Fibroblast of lung (primary cell): Measurements from ENCODE around the gene LCMT2.

ENCODE experiments used
- EZH2 ChIP-seq: IDR thresholded peaks from 2 replicates; pipeline ENCODE4 v1.5.1; 2012; ENCODE audit warnings: low read length, control low read depth, mild to moderate bottlenecking; ENCODE audit errors: missing control alignments
- TF ChIP-seq, protein P1 (sequence below), 2 donors: IDR thresholded peaks in 1 of 2; conservative IDR thresholded peaks in 1 of 2; 1 replicate in 1 of 2; 2 replicates in 1 of 2; pipeline ENCODE4 v1.5.1; 2011 to 2012; ENCODE audit warnings: low read length in 2 of 2, control low read depth in 1 of 2, inconsistent platforms in 1 of 2, low read depth in 1 of 2, mild to moderate bottlenecking in 1 of 2

DNA sequence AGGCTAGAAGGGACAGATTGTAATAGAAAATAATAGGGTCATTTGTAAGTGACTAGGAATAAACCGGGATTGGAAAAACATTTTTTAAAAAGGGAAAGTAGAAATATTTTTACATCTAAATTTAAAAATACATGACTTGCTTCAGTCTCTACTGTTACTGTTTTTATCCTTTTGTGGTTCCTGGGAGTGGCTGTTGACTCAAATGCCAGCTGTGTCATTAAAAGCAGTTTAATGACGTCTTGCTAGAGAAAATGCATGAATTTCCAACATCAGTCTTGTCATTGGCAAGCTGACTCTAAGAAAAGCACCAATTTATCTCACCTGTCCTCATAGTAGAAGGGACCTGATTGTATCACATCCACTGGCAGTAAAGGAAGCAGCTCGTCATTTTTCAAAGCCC, 16.7 kb upstream of the LCMT2 start:
- TF ChIP-seq, protein P1, sequence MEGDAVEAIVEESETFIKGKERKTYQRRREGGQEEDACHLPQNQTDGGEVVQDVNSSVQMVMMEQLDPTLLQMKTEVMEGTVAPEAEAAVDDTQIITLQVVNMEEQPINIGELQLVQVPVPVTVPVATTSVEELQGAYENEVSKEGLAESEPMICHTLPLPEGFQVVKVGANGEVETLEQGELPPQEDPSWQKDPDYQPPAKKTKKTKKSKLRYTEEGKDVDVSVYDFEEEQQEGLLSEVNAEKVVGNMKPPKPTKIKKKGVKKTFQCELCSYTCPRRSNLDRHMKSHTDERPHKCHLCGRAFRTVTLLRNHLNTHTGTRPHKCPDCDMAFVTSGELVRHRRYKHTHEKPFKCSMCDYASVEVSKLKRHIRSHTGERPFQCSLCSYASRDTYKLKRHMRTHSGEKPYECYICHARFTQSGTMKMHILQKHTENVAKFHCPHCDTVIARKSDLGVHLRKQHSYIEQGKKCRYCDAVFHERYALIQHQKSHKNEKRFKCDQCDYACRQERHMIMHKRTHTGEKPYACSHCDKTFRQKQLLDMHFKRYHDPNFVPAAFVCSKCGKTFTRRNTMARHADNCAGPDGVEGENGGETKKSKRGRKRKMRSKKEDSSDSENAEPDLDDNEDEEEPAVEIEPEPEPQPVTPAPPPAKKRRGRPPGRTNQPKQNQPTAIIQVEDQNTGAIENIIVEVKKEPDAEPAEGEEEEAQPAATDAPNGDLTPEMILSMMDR (conservative IDR thresholded peaks at IDR 0.05 in 1 of 2, IDR thresholded peaks at IDR 0.05 in 1 of 2; ENCODE audit: low read depth in 1 of 2, low read length in 2 of 2), result no peak
- TF ChIP-seq EZH2, result no peak
